ENCODE measurements around the gene AUTS2.

The AUTS2 gene

DNA sequence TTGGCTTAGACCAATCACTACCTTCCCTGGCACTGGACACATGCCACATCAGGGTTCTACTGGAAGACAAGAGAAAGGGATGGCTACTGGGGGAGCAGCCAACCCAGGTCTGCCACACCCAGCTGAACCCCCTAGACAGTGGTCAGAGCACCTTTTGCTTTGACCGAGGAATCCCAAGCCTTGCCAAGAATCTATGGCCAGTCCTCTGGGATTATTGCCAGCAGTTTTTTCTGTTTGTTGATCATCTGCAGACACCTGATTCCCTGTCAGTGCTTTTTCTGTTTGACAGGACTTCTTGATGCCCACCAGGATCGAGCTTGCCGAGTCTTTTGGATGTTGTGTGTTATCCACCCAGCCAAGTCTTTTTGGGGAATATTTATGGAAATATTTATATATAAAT lies 1057.4 kb downstream of the AUTS2 start:
- no peak overlapping the region for H3K4me3 ChIP-seq (ENCODE audit: low read depth, low read length)
- TF ChIP-seq, protein P1, sequence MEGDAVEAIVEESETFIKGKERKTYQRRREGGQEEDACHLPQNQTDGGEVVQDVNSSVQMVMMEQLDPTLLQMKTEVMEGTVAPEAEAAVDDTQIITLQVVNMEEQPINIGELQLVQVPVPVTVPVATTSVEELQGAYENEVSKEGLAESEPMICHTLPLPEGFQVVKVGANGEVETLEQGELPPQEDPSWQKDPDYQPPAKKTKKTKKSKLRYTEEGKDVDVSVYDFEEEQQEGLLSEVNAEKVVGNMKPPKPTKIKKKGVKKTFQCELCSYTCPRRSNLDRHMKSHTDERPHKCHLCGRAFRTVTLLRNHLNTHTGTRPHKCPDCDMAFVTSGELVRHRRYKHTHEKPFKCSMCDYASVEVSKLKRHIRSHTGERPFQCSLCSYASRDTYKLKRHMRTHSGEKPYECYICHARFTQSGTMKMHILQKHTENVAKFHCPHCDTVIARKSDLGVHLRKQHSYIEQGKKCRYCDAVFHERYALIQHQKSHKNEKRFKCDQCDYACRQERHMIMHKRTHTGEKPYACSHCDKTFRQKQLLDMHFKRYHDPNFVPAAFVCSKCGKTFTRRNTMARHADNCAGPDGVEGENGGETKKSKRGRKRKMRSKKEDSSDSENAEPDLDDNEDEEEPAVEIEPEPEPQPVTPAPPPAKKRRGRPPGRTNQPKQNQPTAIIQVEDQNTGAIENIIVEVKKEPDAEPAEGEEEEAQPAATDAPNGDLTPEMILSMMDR (IDR thresholded peaks at IDR 0.05; ENCODE audit: low read depth, low read length), result no peak

DNA sequence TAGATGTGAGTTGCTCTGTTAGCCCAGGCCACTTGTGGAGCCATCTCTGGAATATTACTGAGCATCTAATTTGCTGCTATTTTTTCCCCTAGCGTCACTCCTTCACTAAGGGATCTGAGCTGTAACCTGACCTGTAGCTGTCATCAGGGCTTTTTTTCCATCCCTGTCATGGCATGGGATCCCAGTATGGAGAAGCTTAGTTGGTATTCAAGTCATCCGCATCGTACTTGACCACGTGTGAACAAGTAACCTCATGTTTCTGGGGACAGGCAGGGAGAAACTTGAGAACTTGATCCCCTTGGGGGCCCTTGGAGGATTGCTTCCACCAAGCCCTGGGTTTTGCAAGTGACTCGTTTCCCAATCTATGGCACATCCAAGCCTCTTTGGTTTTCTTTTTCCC lies 1059.3 kb downstream of the AUTS2 start:
- TF ChIP-seq, protein P1 (IDR thresholded peaks at IDR 0.05; ENCODE audit: low read depth, low read length), result no peak
- H3K4me3 ChIP-seq (ENCODE audit: low read depth, low read length), result no peak overlapping the region

DNA sequence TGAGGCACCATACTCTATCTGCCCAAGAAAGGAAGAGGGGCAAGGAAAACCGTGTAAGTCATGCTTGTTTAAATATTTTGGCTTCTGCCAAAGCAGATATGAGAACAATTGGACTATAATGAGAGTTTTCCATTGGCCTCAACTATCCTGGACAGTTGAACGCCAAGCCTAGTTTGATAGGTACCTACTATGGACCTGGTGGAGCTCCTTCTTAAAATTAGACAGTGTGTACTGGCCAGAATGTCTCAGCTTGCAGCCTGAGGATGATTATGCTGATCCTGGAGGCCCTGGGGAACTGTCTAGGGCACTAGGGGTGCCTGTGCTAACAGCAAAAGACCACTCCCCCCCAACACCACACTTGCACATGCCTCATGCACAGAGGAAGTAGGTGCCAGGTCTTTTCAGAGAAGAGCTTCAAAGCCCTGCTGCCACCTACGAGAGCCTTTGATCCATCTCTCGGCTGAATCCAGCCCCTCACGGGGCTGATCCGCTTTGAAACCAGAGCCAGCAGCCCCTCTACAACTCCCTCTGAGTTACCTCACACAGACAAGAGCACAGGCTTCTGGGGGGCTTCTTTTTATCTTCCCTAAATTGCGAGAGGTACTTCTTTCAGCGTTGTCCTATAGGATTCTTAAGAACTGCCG lies 1059.8 kb downstream of the AUTS2 start:
- TF ChIP-seq, protein P1 (IDR thresholded peaks at IDR 0.05; ENCODE audit: low read depth, low read length), result no peak
- no peak overlapping the region for H3K4me3 ChIP-seq (ENCODE audit: low read depth, low read length)

DNA sequence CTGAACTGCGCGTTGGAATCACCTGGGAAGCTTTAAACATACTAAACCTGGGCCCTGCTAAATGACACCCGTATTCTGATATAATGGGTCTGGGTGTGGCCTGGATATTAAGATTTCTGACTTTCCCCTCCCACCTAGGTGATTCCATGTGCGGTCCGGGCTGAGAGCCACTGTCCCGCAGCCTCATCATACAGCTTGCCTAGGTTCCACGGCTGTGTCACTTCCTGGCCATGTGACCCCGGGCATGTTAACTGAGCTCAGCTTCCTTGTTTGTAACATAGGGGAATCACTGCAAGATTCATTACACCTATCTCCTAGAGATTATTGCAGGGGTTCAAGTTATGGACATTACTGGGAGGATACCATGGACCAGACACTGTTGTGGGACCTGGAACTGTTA lies 1061.0 kb downstream of the AUTS2 start:
- TF ChIP-seq, protein P1 (IDR thresholded peaks at IDR 0.05; ENCODE audit: low read depth, low read length), result no peak
- H3K4me3 ChIP-seq (ENCODE audit: low read depth, low read length), result no peak overlapping the region

DNA sequence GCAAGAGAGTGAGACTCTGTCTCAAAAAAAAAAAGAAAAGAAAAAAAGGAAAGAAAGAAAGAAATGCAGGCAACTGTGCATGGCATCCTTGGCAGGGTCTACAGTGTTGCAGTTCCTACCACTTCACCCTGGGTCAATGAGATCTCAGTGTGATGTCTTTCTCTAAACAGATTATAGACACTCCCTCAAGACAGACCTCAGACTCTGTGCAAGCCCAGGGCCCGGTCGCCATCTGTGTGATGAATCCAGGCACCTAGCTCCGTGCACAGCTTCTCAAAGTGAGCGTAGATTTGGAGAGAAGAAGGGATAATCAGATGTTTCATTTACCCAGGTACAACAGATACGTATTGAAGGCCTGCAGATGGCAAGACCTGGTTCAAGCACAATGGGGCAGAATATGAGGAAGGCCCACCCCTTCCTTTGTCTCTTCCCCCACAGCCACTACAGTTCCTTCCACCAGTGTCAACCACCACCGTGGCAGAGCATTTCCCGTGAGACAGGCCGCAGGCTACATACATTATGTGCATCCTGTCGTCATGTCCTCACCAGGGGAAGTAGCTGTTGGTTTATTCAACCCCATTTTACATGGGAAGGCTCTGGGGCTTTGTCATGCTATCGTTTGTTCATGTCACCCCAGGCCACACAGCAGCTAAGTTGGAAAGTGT lies 1062.0 kb downstream of the AUTS2 start:
- TF ChIP-seq, protein P1 (IDR thresholded peaks at IDR 0.05; ENCODE audit: low read depth, low read length), result no peak
- no peak overlapping the region for H3K4me3 ChIP-seq (ENCODE audit: low read depth, low read length)

DNA sequence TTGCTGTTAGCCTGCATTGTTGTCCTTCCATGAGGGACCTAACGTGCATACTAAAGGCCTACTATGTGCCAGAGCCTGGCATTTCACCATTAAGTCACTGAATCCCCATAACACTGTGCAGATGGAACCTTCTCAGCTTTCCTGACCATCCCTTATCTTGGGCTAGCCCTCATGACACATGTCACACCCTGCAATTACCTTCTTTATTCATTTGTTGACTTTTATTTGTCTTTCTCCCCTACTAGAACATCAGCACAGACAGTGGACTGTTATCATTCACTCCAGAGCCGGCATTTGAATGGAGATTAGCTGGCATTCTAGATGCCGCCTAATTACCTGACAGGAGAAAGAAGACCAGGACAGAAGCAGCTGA lies 1062.5 kb downstream of the AUTS2 start:
- TF ChIP-seq, protein P1 (IDR thresholded peaks at IDR 0.05; ENCODE audit: low read depth, low read length), result no peak
- H3K4me3 ChIP-seq (ENCODE audit: low read depth, low read length), result no peak overlapping the region

DNA sequence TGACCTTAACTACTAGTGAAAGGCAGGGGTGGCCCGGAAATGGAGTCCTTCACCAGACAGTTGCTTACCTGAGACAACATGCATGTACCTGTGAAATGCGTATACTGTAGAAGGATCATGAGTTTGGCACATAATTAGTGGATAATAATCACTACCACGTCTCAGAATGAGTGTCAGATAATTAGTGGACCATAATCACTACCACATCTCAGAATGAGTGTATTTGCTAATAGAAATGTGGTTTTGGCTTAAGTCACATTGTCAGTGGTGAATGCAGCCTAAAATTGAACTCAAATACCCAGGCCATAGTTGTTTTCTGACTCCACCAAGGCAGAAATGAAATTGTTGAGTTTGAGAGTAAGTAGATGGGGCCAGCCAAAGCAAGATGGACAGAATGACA lies 1065.4 kb downstream of the AUTS2 start:
- no peak overlapping the region for H3K4me3 ChIP-seq (ENCODE audit: low read depth, low read length)
- TF ChIP-seq, protein P1 (IDR thresholded peaks at IDR 0.05; ENCODE audit: low read depth, low read length), result no peak
